SK-N-SH (cell line): Measurements from ENCODE around the gene TMED8. TPM values are rescaled to one million over a fixed set of nuclear protein-coding genes. Genes with fewer than 3 reads are reported as not detected.

ENCODE experiments used
- CTCF ChIA-PET: fragments of 300-600, 350-600 bp; formaldehyde crosslinking; extraction: SDS; loops from one replicate; lab custom pipeline; 2021; lab: Yijun Ruan, JAX
- POLR2A ChIA-PET: fragments of 350-600 bp; sonication (Branson Sonifier 250); formaldehyde crosslinking; extraction: SDS; loops from one replicate; lab custom pipeline; 2020; ENCODE audit warnings: antibody characterized with exemption, inconsistent platforms; lab: Yijun Ruan, JAX
- DNase-seq: peaks from one replicate; pipeline ENCODE4 v3.0.0; 2012
- H2AFZ ChIP-seq: fragments of 200-600 bp; sonication (generic); 2 replicates; pipeline ENCODE4 v1.8.1; 2016; ENCODE audit warnings: antibody characterized with exemption, mild to moderate bottlenecking, low read depth
- H3F3A ChIP-seq: fragments of 200-600 bp; sonication (generic); replicated peaks from 2 replicates; pipeline ENCODE3; 2016; ENCODE audit warnings: antibody characterized with exemption, mild to moderate bottlenecking; ENCODE audit not compliant: insufficient read depth
- H3K27ac ChIP-seq, 2 experiments: fragments of 200-500 bp in 1 of 2; fragments of 200-600 bp in 1 of 2; sonication (Bioruptor generic) in 1 of 2; sonication (generic), shearing (Covaris generic) in 1 of 2; 2 replicates each; pipeline versions ENCODE4 v1.5.1 to v1.6.1; 2014 to 2016; ENCODE audit warnings: low read depth in 2 of 2, inconsistent platforms in 1 of 2, low read length in 1 of 2, mild to moderate bottlenecking in 1 of 2, mixed read lengths in 1 of 2
- H3K27me3 ChIP-seq: fragments of 200-600 bp; sonication (generic), shearing (Covaris generic); 2 replicates; pipeline ENCODE4 v1.6.1; 2016; ENCODE audit warnings: mixed run types; ENCODE audit not compliant: insufficient read depth
- H3K36me3 ChIP-seq, 2 experiments: fragments of 200-500 bp in 1 of 2; fragments of 200-600 bp in 1 of 2; sonication (Bioruptor generic) in 1 of 2; sonication (generic) in 1 of 2; replicated peaks in 1 of 2; 2 replicates each; pipeline versions ENCODE3 to v1.5.1; 2014 to 2016; ENCODE audit warnings: low read length in 1 of 2, mild to moderate bottlenecking in 1 of 2; ENCODE audit not compliant: insufficient read depth in 2 of 2, control insufficient read depth in 1 of 2
- H3K4me1 ChIP-seq, 2 experiments: fragments of 200-500 bp in 1 of 2; fragments of 200-600 bp in 1 of 2; sonication (Bioruptor generic) in 1 of 2; sonication (generic), shearing (Covaris generic) in 1 of 2; 2 replicates each; pipeline versions ENCODE4 v1.5.1 to v1.6.1; 2014 to 2016; ENCODE audit warnings: low read depth in 1 of 2, low read length in 1 of 2, mixed run types in 1 of 2; ENCODE audit not compliant: insufficient read depth in 2 of 2, control insufficient read depth in 1 of 2
- H3K4me2 ChIP-seq: fragments of 200-600 bp; sonication (generic), shearing (Covaris generic); 2 replicates; pipeline ENCODE4 v1.6.1; 2017; ENCODE audit warnings: mixed run types
- H3K4me3 ChIP-seq, 2 experiments: fragments of 200-500 bp in 1 of 2; fragments of 200-600 bp in 1 of 2; sonication (Bioruptor generic) in 1 of 2; sonication (generic), shearing (Covaris generic) in 1 of 2; 2 replicates each; pipeline versions ENCODE4 v1.5.1 to v1.8.1; 2014 to 2016; ENCODE audit warnings: low read depth in 2 of 2, inconsistent platforms in 1 of 2, low read length in 1 of 2, mild to moderate bottlenecking in 1 of 2, mixed read lengths in 1 of 2, moderate library complexity in 1 of 2
- H3K79me2 ChIP-seq: fragments of 200-600 bp; sonication (generic); 2 replicates; pipeline ENCODE4 v1.8.1; 2017; ENCODE audit warnings: mild to moderate bottlenecking; ENCODE audit not compliant: insufficient read depth
- H3K9ac ChIP-seq: fragments of 200-600 bp; sonication (generic); 2 replicates; pipeline ENCODE4 v1.6.1; 2017; ENCODE audit warnings: mixed run types
- H3K9me2 ChIP-seq: fragments of 200-600 bp; sonication (generic); 2 replicates; pipeline ENCODE4 v1.6.1; 2017; ENCODE audit warnings: mixed run types
- H3K9me3 ChIP-seq: fragments of 200-600 bp; sonication (generic); 2 replicates; pipeline ENCODE4 v1.6.1; 2017; ENCODE audit warnings: mixed run types, mild to moderate bottlenecking, moderate library complexity
- H4K20me1 ChIP-seq: fragments of 200-600 bp; sonication (generic); 2 replicates; pipeline ENCODE4 v1.6.1; 2017; ENCODE audit warnings: mild to moderate bottlenecking, mixed run types; ENCODE audit not compliant: insufficient read depth
- CTCF ChIP-seq: fragments of 200-600 bp; sonication (generic); IDR thresholded peaks from 2 replicates; pipeline ENCODE4 v1.6.1; 2017; ENCODE audit warnings: antibody characterized with exemption, mild to moderate bottlenecking, moderate library complexity
- ELF1 ChIP-seq: IDR thresholded peaks from 2 replicates; pipeline ENCODE4 v1.4.0; 2012
- EZH2phosphoT487 ChIP-seq: fragments of 200-600 bp; sonication (generic); IDR thresholded peaks from 2 replicates; pipeline ENCODE4 v1.6.1; 2017; ENCODE audit warnings: low read depth, mixed run types, mild to moderate bottlenecking, antibody characterized with exemption, moderate library complexity, borderline replicate concordance
- FOSL2 ChIP-seq: IDR thresholded peaks from 2 replicates; pipeline ENCODE4 v1.4.0; 2012; ENCODE audit warnings: low read depth, mild to moderate bottlenecking, moderate library complexity, borderline replicate concordance
- FOXM1 ChIP-seq: IDR thresholded peaks from 2 replicates; pipeline ENCODE4 v1.4.0; 2012; ENCODE audit warnings: low read depth, mild to moderate bottlenecking
- JUND ChIP-seq: IDR thresholded peaks from 2 replicates; pipeline ENCODE4 v1.4.0; 2012
- MEF2A ChIP-seq: IDR thresholded peaks from 2 replicates; pipeline ENCODE4 v1.4.0; 2012; ENCODE audit warnings: low read depth, borderline replicate concordance
- NFIC ChIP-seq: IDR thresholded peaks from 2 replicates; pipeline ENCODE4 v1.4.0; 2012; ENCODE audit warnings: borderline replicate concordance
- NRF1 ChIP-seq: IDR thresholded peaks from 2 replicates; pipeline ENCODE4 v1.6.1; 2012; ENCODE audit warnings: low read depth, mild to moderate bottlenecking, low read length
- POLR2AphosphoS5 ChIP-seq: IDR thresholded peaks from 2 replicates; pipeline ENCODE4 v1.6.1; 2012; ENCODE audit warnings: low read depth, low read length
- RAD21 ChIP-seq: IDR thresholded peaks from 2 replicates; pipeline ENCODE4 v1.6.1; 2012; ENCODE audit warnings: mild to moderate bottlenecking, low read length
- RCOR1 ChIP-seq: fragments of 150-350 bp; IDR thresholded peaks from 2 replicates; pipeline ENCODE4 v1.6.1; 2017; ENCODE audit warnings: antibody characterized with exemption, low read length
- REST ChIP-seq: IDR thresholded peaks from 2 replicates; pipeline ENCODE4 v1.6.1; 2012; ENCODE audit warnings: mild to moderate bottlenecking, low read depth, low read length, moderate library complexity
- RFX5 ChIP-seq: IDR thresholded peaks from 2 replicates; pipeline ENCODE4 v1.6.1; 2012; ENCODE audit warnings: mild to moderate bottlenecking, improper control_type of control experiment, low read length
- SIN3A ChIP-seq: IDR thresholded peaks from 2 replicates; pipeline ENCODE4 v1.6.1; 2012; ENCODE audit warnings: low read depth, mild to moderate bottlenecking, low read length, moderate library complexity, borderline replicate concordance
- SMC3 ChIP-seq: IDR thresholded peaks from 2 replicates; pipeline ENCODE4 v1.6.1; 2012; ENCODE audit warnings: low read depth, low read length, improper control_type of control experiment
- TCF12 ChIP-seq: IDR thresholded peaks from 2 replicates; pipeline ENCODE4 v1.4.0; 2012
- WGBS: methylation state at CpG from one replicate; pipeline ENCODE4 v1.1.6; 2017; ENCODE audit warnings: low lambda C conversion rate; 5-methylcytosine and 5-hydroxymethylcytosine counted together
- polyA plus RNA-seq, 3 experiments: library from polyadenylated mRNA; depleted of rRNA; stranded (reverse); fragments of >200 nt; gene quantifications; 2 replicates each; pipeline ENCODE4 v1.2.3, GENCODE V29; 2012
- TF ChIP-seq, protein P1 (sequence below): fragments of 150-350 bp; IDR thresholded peaks from 2 replicates; pipeline ENCODE4 v1.6.1; 2016; ENCODE audit warnings: mild to moderate bottlenecking, low read depth, low read length

TMED8 gene
- polyA plus RNA-seq, 1 of the 3 experiments (the other 2 are of a cell fraction), result 2.3 TPM

- Histone ChIP-seq H3K27ac (no peak overlapping the region), H3K36me3 (no peaks in the 10 kb centered on the region), H3K9me3 (no peaks in the 10 kb centered on the region), H3K4me3 (no peak overlapping the region), H2AFZ (no peak overlapping the region), H3K79me2 (peaks cover 39% of the 10 kb centered on the region), H4K20me1 (peaks cover 9% of the 10 kb centered on the region)
- no peak for DNase-seq
- CTCF ChIA-PET, result interaction anchor here (0.8 to 7.3 kb wide), 5 partner anchors 16 to 178 kb away, joined by 3 to 143 read pairs (median 20); partner anchors contain the start of gene ZDHHC22
- TF ChIP-seq POLR2AphosphoS5, result no peak
- TF ChIP-seq, protein P1, sequence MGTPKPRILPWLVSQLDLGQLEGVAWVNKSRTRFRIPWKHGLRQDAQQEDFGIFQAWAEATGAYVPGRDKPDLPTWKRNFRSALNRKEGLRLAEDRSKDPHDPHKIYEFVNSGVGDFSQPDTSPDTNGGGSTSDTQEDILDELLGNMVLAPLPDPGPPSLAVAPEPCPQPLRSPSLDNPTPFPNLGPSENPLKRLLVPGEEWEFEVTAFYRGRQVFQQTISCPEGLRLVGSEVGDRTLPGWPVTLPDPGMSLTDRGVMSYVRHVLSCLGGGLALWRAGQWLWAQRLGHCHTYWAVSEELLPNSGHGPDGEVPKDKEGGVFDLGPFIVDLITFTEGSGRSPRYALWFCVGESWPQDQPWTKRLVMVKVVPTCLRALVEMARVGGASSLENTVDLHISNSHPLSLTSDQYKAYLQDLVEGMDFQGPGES, result no peak
- no peak for TF ChIP-seq SIN3A
- no peak for TF ChIP-seq RFX5
- TF ChIP-seq RAD21, result no peak
- TF ChIP-seq ELF1, result no peak
- no peak for TF ChIP-seq TCF12
- TF ChIP-seq RCOR1, result no peak
- TF ChIP-seq JUND, result no peak
- no peak for TF ChIP-seq NRF1
- TF ChIP-seq MEF2A, result no peak
- TF ChIP-seq NFIC, result no peak
- TF ChIP-seq EZH2phosphoT487, result no peak
- TF ChIP-seq SMC3, result no peak
- no peak for TF ChIP-seq CTCF
- TF ChIP-seq FOSL2, result no peak
- no peak for TF ChIP-seq REST
- no peak for TF ChIP-seq FOXM1
- TF ChIP-seq, all 33 proteins: peak for 0
- no peaks in the 10 kb centered on the region for H3K9me2 ChIP-seq
- H3K27me3 ChIP-seq, result no peaks in the 10 kb centered on the region
- peaks cover 7 to 30% of the 10 kb centered on the region in 2 experiments; a peak in 3 of 4 replicates for H3K4me1 ChIP-seq
- H3K4me2 ChIP-seq, result no peak overlapping the region
- no peak overlapping the region for H3K9ac ChIP-seq
- whole genome bisulfite sequencing, result 77% methylated on average over 5 of the region's 5 CpGs
- POLR2A ChIA-PET, result no interaction called here
- H3F3A ChIP-seq, result peaks cover 3% of the 10 kb centered on the region
These were observed 58.8 kb downstream of the TMED8 start for GRCh38 chr14:77318006-77318553.
